ENCODE results near the gene ABI2.
"Not testable (repeated sequence)": the region's sequence is repeated elsewhere in the genome, so short reads cannot be mapped to it uniquely, and the experiment has no call there.

Gene ABI2

GRCh38 chr2:203360833-203361430 is 32.7 kb downstream of the ABI2 start:
- no peak for DNase-seq

GRCh38 chr2:203361495-203361894 is 33.3 kb downstream of the ABI2 start:
- DNase-seq, result no peak

- no peak for DNase-seq
Measured at GRCh38 chr2:203361922-203362321, 33.7 kb downstream of the ABI2 start.

GRCh38 chr2:203366639-203367466 is 38.7 kb downstream of the ABI2 start:
- DNase-seq, result no peak

GRCh38 chr2:203372706-203373105 is 44.5 kb downstream of the ABI2 start:
- not testable (repeated sequence) for DNase-seq

- no peak for DNase-seq
Measured at GRCh38 chr2:203376173-203376572, 48.0 kb downstream of the ABI2 start.

GRCh38 chr2:203379156-203379555 is 51.0 kb downstream of the ABI2 start:
- no peak for DNase-seq

- DNase-seq, result no peak
Measured at GRCh38 chr2:203383038-203383437, 54.8 kb downstream of the ABI2 start.

GRCh38 chr2:203388153-203388552 is 60.0 kb downstream of the ABI2 start:
- DNase-seq, result not testable (repeated sequence)

GRCh38 chr2:203394519-203395227 is 66.5 kb downstream of the ABI2 start:
- no peak for DNase-seq

GRCh38 chr2:203395858-203396257 is 67.7 kb downstream of the ABI2 start:
- DNase-seq, result no peak

GRCh38 chr2:203396667-203397066 is 68.5 kb downstream of the ABI2 start:
- no peak for DNase-seq

- no peak for DNase-seq
Measured at GRCh38 chr2:203399031-203399430, 70.8 kb downstream of the ABI2 start.

GRCh38 chr2:203400805-203401585 is 72.8 kb downstream of the ABI2 start:
- no peak for DNase-seq

GRCh38 chr2:203404996-203405395 is 76.8 kb downstream of the ABI2 start:
- DNase-seq, result no peak

- no peak for DNase-seq
Measured at GRCh38 chr2:203407496-203407895, 79.3 kb downstream of the ABI2 start.

- DNase-seq, result no peak
Measured at GRCh38 chr2:203412546-203413331, 84.5 kb downstream of the ABI2 start.

- no peak for DNase-seq
Measured at GRCh38 chr2:203413796-203414195, 85.6 kb downstream of the ABI2 start.

GRCh38 chr2:203418271-203418670 is 90.1 kb downstream of the ABI2 start:
- DNase-seq, result no peak

- no peak for DNase-seq
Measured at GRCh38 chr2:203427061-203427460, 98.9 kb downstream of the ABI2 start.

GRCh38 chr2:203429643-203430042 is 101.4 kb downstream of the ABI2 start:
- not testable (repeated sequence) for DNase-seq

All from NCI-H2107 (cell line).